MG63 (cell line): Measurements from ENCODE around the gene COTL1. TPM values are rescaled to one million over a fixed set of nuclear protein-coding genes. Genes with fewer than 3 reads are reported as not detected.
"Not testable (repeated sequence)": the region's sequence is repeated elsewhere in the genome, so short reads cannot be mapped to it uniquely, and the experiment has no call there.

ENCODE experiments used
- DNase-seq: peaks from one replicate; pipeline ENCODE4 v3.0.0-alpha.2; 2020
- H3K27me3 ChIP-seq: fragments of 250-450 bp; sonication (Bioruptor Pico); 2 replicates; pipeline ENCODE4 v1.5.1; 2020; ENCODE audit warnings: mild to moderate bottlenecking, moderate library complexity
- H3K36me3 ChIP-seq: fragments of 250-450 bp; sonication (Bioruptor Pico); 2 replicates; pipeline ENCODE4 v1.5.1; 2020; ENCODE audit warnings: mild to moderate bottlenecking, moderate library complexity
- H3K4me3 ChIP-seq: fragments of 250-450 bp; sonication (Bioruptor Pico); 2 replicates; pipeline ENCODE4 v1.5.1; 2020; ENCODE audit warnings: mild to moderate bottlenecking, moderate library complexity
- H3K9me3 ChIP-seq: fragments of 250-450 bp; sonication (Bioruptor Pico); 2 replicates; pipeline ENCODE4 v1.5.1; 2020; ENCODE audit warnings: mild to moderate bottlenecking, moderate library complexity
- total RNA-seq: library from RNA; depleted of rRNA; stranded (reverse); fragments of >200 nt; shearing (Covaris generic); gene quantifications from 2 replicates; pipeline ENCODE4 v1.2.3, GENCODE V29; 2014; ENCODE audit warnings: low replicate concordance; rRNA removed

Gene COTL1
- total RNA-seq, 1 experiment from 2014 or later: 175 TPM

- Histone ChIP-seq H3K36me3 (no peaks in the 10 kb centered on the region), H3K27me3 (no peaks in the 10 kb centered on the region), H3K4me3 (no peak overlapping the region), H3K9me3 (no peaks in the 10 kb centered on the region)
- DNase-seq: no peak
Measured at GRCh38 chr16:84521497-84521770, 96.4 kb downstream of the COTL1 start.

- H3K9me3 ChIP-seq: no peaks in the 10 kb centered on the region
- peak; percentile 29 for DNase-seq
- H3K27me3 ChIP-seq: no peaks in the 10 kb centered on the region
- no peaks in the 10 kb centered on the region for H3K36me3 ChIP-seq
- H3K4me3 ChIP-seq: no peak overlapping the region
Measured at GRCh38 chr16:84520725-84521496, 97.0 kb downstream of the COTL1 start.

DNA sequence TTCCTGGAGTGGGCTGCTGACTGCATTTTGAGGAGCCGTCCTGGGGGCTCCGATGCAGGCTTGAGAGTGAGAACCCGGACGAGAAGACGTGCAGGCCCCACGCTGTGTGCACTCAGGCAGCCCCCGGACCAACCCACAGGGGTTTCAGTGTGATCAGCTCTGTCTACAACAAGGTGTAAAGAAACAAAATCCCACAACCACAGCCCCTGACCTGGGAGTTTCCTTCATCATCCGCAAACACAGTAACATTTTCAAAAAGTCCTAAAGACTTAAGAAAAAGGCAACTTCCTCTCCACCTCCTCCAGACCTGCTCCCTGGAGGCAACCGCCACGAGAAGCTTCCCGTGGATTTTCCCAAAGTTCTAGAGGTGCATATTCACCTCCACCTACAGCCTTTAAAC, 98.0 kb downstream of the COTL1 start:
- Histone ChIP-seq H3K27me3 (no peaks in the 10 kb centered on the region), H3K9me3 (no peaks in the 10 kb centered on the region), H3K36me3 (no peaks in the 10 kb centered on the region), H3K4me3 (no peak overlapping the region)
- DNase-seq: no peak

- H3K36me3 ChIP-seq: no peaks in the 10 kb centered on the region
- DNase-seq: no peak
- H3K4me3 ChIP-seq: no peak overlapping the region
- H3K27me3 ChIP-seq: no peaks in the 10 kb centered on the region
- no peaks in the 10 kb centered on the region for H3K9me3 ChIP-seq
Measured at GRCh38 chr16:84518804-84519341, 99.0 kb downstream of the COTL1 start.

- not testable (repeated sequence) for H3K27me3 ChIP-seq, DNase-seq, H3K9me3 ChIP-seq, H3K36me3 ChIP-seq, H3K4me3 ChIP-seq
Measured at GRCh38 chr16:84518220-84518619, 99.7 kb downstream of the COTL1 start.

GRCh38 chr16:84517366-84517765, 100.5 kb downstream of the COTL1 start:
- Histone ChIP-seq H3K4me3 (no peak overlapping the region), H3K9me3 (no peaks in the 10 kb centered on the region), H3K27me3 (no peaks in the 10 kb centered on the region), H3K36me3 (no peaks in the 10 kb centered on the region)
- DNase-seq: no peak

Other genes with a start within 250 kb of the COTL1 start
- not detected in 2 replicates for gene ATP2C2, start 249.5 kb downstream of the COTL1 start, total RNA-seq
- 12.3 and 15.0 TPM in 2 replicates for gene MEAK7, start 113.4 kb downstream of the COTL1 start, total RNA-seq
- 18.4 and 20.5 TPM in 2 replicates for gene KLHL36, start 30.4 kb upstream of the COTL1 start, total RNA-seq
- 29.8 and 33.5 TPM in 2 replicates for gene USP10, start 81.9 kb upstream of the COTL1 start, total RNA-seq
- 1.6 TPM in 1 of 2 replicates, not detected in the other for gene CRISPLD2, start 201.9 kb upstream of the COTL1 start, total RNA-seq